Omental fat pad (tissue), 4 donors: ENCODE results near the gene YEATS2. TPM values are rescaled to one million over a fixed set of nuclear protein-coding genes. Genes with fewer than 3 reads are reported as not detected.
A peak's percentile ranks its signal among the peaks of the same experiment; 100 is the strongest.

Experiments
- ATAC-seq: fragments of 150-250 bp; one replicate; pipeline ENCODE4 v1.9.1; 2016; ENCODE audit warnings: mild to moderate bottlenecking, moderate library complexity; ENCODE audit not compliant: low FRiP score
- DNase-seq: peaks from one replicate; pipeline ENCODE4 v3.0.0-alpha.2; 2019; ENCODE audit warnings: low spot score
- total RNA-seq, 4 donors: library from RNA; depleted of rRNA; stranded (reverse); fragments of >200 nt; gene quantifications; one replicate each; pipeline ENCODE4 v1.1.0, GENCODE V29; 2016
- TF ChIP-seq, protein P1 (sequence below), 3 donors: fragments of 450-650 bp; IDR thresholded peaks; one replicate each; pipeline ENCODE4 v1.5.1; 2016 to 2017; ENCODE audit warnings: antibody characterized with exemption in 3 of 3, mild to moderate bottlenecking in 3 of 3, moderate library complexity in 2 of 3

YEATS2 gene
- total RNA-seq, 4 donors from 2014 or later = 17.7 to 36.1 (median 23.7) TPM

DNA sequence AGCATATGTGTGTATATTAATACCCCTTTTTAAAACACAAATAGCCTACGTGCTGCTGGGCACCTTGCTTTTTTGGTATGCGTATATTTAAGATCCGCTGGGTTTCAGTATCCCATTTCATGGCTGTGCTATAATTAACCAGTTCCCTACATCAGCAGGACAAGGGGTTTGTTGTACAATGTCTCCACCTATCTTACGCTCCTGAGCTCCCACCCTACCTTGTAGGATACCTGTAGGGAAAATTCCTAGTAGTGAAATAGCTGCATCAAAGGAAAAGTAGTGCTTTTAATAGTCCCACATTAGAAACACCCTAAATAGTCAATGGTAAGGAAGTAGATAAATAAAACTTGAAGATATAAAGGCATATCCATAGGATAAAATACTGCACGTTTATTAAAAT lies 126.4 kb downstream of the YEATS2 start:
- TF ChIP-seq, protein P1, sequence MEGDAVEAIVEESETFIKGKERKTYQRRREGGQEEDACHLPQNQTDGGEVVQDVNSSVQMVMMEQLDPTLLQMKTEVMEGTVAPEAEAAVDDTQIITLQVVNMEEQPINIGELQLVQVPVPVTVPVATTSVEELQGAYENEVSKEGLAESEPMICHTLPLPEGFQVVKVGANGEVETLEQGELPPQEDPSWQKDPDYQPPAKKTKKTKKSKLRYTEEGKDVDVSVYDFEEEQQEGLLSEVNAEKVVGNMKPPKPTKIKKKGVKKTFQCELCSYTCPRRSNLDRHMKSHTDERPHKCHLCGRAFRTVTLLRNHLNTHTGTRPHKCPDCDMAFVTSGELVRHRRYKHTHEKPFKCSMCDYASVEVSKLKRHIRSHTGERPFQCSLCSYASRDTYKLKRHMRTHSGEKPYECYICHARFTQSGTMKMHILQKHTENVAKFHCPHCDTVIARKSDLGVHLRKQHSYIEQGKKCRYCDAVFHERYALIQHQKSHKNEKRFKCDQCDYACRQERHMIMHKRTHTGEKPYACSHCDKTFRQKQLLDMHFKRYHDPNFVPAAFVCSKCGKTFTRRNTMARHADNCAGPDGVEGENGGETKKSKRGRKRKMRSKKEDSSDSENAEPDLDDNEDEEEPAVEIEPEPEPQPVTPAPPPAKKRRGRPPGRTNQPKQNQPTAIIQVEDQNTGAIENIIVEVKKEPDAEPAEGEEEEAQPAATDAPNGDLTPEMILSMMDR (IDR thresholded peaks at IDR 0.05) = no peak
- no peak for ATAC-seq

GRCh38 chr3:183824761-183825455 lies 127.3 kb downstream of the YEATS2 start:
- TF ChIP-seq, protein P1 (IDR thresholded peaks at IDR 0.05) = no peak
- DNase-seq (no peak), ATAC-seq (peak; percentile 57)

More for the DNA sequence above, 126.4 kb downstream of the YEATS2 start:
- no peak for DNase-seq

GRCh38 chr3:183825456-183826161 lies 128.0 kb downstream of the YEATS2 start, which contains the start of gene MAP6D1:
Gene MAP6D1, minus strand, starts transcription at chr3:183825577. Its CDS starts 30 bp downstream, at chr3:183825547.
- DNase-seq = no peak
- ATAC-seq = peak; percentile 46
- TF ChIP-seq, protein P1 (IDR thresholded peaks at IDR 0.05) = no peak

DNA sequence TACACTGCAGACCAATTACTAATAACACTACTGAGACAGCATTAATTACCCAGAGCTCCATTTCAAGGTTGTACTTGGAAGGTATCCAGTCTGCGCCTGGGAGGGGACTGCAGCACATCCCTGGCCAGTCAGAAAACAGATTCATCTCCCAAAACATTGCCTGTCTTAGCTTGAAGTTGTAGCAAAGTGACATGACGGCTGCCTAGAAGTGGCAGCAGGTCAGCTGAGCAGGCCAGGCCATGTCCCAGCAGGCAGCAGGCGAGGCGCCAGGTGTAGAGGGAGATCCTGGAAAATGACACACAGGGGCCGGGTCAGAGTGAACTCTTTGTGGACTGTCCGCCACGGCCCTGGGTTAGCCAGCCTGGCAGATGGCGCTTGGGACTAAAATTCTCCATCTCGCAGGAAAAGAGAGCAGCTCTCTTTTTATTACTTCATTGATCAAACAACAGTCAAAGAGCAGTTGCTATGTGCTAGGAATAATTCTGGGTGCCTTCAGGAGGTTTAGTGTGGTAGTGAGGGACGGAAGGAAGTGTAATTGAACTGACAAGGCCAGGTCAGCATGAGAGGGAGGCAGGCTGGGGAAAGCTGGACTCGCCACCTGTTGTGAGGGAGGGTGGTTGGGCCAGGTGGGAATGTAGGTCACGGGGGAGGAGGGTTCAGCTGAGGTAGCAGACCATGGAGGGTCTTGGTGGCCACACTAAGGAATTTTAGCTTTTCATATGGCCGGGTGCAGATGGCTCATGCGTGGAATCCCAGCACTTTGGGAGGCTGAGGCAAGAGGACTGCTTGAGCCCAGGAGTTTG lies 129.1 kb downstream of the YEATS2 start:
- DNase-seq = no peak
- TF ChIP-seq, protein P1 (IDR thresholded peaks at IDR 0.05) = no peak
- no peak for ATAC-seq

DNA sequence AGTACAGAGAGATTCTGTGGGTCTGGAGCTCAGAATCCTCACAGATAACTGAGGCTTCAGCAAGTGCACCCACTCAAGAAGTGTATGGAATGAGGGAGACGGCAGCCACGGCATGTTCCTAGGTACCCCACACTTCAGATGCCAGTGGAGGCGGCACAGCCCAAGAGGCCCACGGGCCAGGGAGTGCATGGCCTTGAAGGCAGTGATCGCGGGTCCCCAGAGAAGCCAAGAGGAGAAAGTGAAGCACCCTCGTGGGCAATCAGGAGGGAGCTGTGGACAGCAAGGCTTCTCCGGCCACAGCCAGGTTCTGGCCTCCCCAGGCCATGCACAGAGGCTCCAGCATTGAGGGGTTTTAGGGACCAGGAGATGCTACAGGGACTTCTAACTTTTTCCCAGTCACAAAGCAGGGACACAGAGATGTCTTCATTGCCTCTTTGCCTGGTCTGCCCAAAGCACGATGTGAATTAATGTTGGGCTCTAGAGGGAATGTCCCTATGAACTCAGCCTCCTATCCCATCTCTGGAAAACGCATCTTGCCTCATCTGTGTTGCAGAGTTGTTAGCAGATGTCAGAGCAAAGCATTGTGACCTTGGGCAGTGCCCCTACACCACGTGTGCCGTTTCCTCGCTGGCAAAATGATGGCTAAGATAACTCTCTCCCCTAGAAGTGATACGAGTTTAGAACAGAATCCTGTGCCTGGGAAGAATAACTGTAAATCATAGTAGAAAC lies 130.4 kb downstream of the YEATS2 start:
- TF ChIP-seq, protein P1 (IDR thresholded peaks at IDR 0.05) = no peak
- ATAC-seq = no peak

GRCh38 chr3:183828538-183828870 lies 130.9 kb downstream of the YEATS2 start:
- DNase-seq (no peak), ATAC-seq (no peak)
- TF ChIP-seq, protein P1 (IDR thresholded peaks at IDR 0.05) = no peak

More for the DNA sequence above, 130.4 kb downstream of the YEATS2 start:
- DNase-seq = no peak
